Gastroesophageal sphincter (tissue), 4 donors: ENCODE results near the gene SH2B3. TPM values are rescaled to one million over a fixed set of nuclear protein-coding genes. Genes with fewer than 3 reads are reported as not detected.

Experiments
- ATAC-seq: fragments of 150-250 bp; one replicate; pipeline ENCODE4 v1.9.1; 2016; ENCODE audit warnings: mild to moderate bottlenecking, moderate library complexity
- H3K27ac ChIP-seq, 4 donors: fragments of 200-600 bp; sonication (generic) in 3 of 4; 1 replicate in 3 of 4; 2 replicates in 1 of 4; pipeline ENCODE4 v1.5.1; 2016 to 2019
- H3K27me3 ChIP-seq: fragments of 200-600 bp; sonication (generic); one replicate; pipeline ENCODE4 v1.5.1; 2019
- H3K36me3 ChIP-seq, 2 donors: fragments of 200-600 bp; sonication (generic); one replicate each; pipeline ENCODE4 v1.5.1; 2019; ENCODE audit warnings: control low read depth in 1 of 2
- H3K4me1 ChIP-seq, 3 donors: fragments of 200-600 bp; sonication (generic); 1 replicate in 2 of 3; 2 replicates in 1 of 3; pipeline ENCODE4 v1.5.1; 2016 to 2019; ENCODE audit warnings: control low read depth in 2 of 3
- H3K4me3 ChIP-seq, 2 donors: fragments of 200-600 bp; sonication (generic); one replicate each; pipeline ENCODE4 v1.5.1; 2019; ENCODE audit warnings: mild to moderate bottlenecking in 1 of 2, moderate library complexity in 1 of 2
- H3K9me3 ChIP-seq, 3 donors: fragments of 200-600 bp; sonication (generic); one replicate each; pipeline ENCODE4 v1.5.1; 2017 to 2019; ENCODE audit warnings: control low read depth in 2 of 3
- EP300 ChIP-seq: sonication (generic); formaldehyde crosslinking; IDR thresholded peaks from one replicate; pipeline ENCODE4 v1.6.1; 2017; ENCODE audit warnings: antibody characterized with exemption, mild to moderate bottlenecking
- POLR2A ChIP-seq, 2 donors: fragments of 450-650 bp; IDR thresholded peaks; one replicate each; pipeline ENCODE4 v1.6.1; 2017; ENCODE audit warnings: antibody characterized with exemption in 2 of 2, mild to moderate bottlenecking in 2 of 2, moderate library complexity in 1 of 2
- POLR2AphosphoS5 ChIP-seq: sonication (generic); formaldehyde crosslinking; IDR thresholded peaks from one replicate; pipeline ENCODE4 v1.6.1; 2017; ENCODE audit warnings: antibody characterized with exemption
- WGBS, 2 donors: methylation state at CpG; one replicate each; pipeline ENCODE4 v1.1.5; 2018; ENCODE audit warnings: low coverage in 1 of 2; 5-methylcytosine and 5-hydroxymethylcytosine counted together
- total RNA-seq, 4 donors: library from RNA; depleted of rRNA; stranded (reverse); fragments of >200 nt; gene quantifications; one replicate each; pipeline ENCODE4 v1.1.0, GENCODE V29; 2016
- TF ChIP-seq, protein P1 (sequence below), 4 experiments: fragments of 200-600 bp in 2 of 4; fragments of 450-650 bp in 2 of 4; sonication (generic) in 1 of 4; IDR thresholded peaks; one replicate each; pipeline ENCODE4 v1.5.1; 2017 to 2019; ENCODE audit warnings: antibody characterized with exemption in 4 of 4, mild to moderate bottlenecking in 2 of 4, moderate library complexity in 2 of 4

The SH2B3 gene
- total RNA-seq, 4 donors from 2014 or later, result 17.0 to 33.1 (median 23.3) TPM

DNA sequence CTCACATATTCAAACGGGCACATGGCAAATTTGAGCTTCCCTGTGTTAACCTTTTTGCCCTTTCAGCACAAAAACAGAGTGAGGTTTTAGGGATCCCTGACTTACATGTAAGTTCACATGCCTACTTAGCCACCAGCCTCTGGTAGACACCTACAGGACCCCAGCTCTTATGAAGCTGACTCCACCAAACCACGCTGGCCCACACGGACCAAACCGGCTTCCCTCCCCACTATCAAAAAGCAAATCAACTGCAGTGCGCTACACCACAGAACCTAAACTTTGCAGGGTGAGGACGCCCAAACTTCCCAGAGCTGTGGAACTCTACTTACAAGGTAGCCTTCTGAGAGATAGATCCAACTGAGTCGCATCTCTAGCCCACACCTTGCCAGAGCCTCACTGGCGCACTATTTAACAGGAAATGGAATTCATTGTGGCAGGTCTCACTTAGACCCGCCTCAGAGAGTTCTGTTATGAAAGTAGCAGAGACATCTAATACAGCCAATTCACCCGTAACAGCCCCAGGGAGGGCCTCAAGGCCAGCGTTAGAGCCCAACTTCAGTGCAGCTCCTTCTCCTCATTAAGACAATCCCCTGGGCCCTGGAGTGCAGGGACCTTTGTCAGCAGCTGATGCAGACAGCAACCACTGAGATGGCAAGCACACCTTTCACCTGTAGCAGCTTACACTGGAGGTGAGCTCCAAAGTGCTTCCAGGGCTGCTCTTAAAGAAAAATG lies 49.2 kb downstream of the SH2B3 start:
- TF ChIP-seq, protein P1, sequence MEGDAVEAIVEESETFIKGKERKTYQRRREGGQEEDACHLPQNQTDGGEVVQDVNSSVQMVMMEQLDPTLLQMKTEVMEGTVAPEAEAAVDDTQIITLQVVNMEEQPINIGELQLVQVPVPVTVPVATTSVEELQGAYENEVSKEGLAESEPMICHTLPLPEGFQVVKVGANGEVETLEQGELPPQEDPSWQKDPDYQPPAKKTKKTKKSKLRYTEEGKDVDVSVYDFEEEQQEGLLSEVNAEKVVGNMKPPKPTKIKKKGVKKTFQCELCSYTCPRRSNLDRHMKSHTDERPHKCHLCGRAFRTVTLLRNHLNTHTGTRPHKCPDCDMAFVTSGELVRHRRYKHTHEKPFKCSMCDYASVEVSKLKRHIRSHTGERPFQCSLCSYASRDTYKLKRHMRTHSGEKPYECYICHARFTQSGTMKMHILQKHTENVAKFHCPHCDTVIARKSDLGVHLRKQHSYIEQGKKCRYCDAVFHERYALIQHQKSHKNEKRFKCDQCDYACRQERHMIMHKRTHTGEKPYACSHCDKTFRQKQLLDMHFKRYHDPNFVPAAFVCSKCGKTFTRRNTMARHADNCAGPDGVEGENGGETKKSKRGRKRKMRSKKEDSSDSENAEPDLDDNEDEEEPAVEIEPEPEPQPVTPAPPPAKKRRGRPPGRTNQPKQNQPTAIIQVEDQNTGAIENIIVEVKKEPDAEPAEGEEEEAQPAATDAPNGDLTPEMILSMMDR (IDR thresholded peaks at IDR 0.05), result no peak
- no peak for TF ChIP-seq EP300
- TF ChIP-seq POLR2AphosphoS5, result no peak
- no peak for TF ChIP-seq POLR2A (IDR thresholded peaks at IDR 0.05)
- no peak overlapping the region for H3K4me3 ChIP-seq
- ATAC-seq, result no peak
- H3K9me3 ChIP-seq, result no peaks in the 10 kb centered on the region
- H3K36me3 ChIP-seq, result peaks cover 0 to 90% of the 10 kb centered on the region in 2 donors
- H3K27ac ChIP-seq, result no peak overlapping the region
- peaks cover 0 to 36% (median 4%) of the 10 kb centered on the region in 3 donors for H3K4me1 ChIP-seq
- H3K27me3 ChIP-seq, result no peaks in the 10 kb centered on the region
- WGBS, 2 donors, result 78 to 87% methylated on average over 4 of the region's 11 CpGs

DNA sequence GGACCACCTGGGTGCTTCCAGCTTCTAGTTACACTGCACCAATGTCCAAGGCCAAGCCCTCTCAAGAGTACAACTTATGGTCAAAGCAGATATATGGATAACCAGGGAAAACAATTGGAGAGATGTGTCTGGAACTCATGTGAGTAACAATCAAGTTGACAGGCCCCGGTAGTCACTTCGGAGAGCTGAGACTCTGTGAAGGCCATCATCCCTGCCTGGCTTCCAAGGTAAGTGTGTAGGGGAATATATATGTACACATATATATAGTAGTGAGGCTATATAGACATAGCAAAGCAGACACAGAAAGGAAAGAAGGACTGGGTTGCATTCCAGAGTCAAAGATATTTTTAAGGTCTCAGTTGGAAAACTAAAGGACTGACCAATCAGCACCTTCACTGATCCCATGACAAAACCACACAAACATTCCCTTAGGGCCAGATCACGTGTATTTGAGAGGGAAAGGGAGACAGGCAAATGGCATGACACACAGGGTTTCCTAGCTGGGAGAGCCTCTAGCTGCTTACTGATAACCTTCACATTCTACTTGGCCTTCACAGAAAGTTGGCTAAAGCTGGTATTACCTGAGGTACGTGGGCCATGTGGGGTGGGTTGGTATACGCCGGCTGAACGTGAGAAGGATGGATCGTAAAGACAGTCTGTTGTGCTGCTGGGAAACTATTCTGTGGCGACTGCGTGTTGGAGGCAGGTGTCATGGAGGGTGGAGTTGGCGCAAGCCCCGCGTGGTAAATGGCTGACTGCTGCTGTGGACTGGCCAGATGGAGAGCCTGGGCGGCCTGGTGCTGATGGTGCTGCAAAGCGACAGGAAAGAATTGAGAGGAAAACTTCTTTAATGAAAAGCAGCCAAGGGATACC lies 50.0 kb downstream of the SH2B3 start:
- Histone ChIP-seq H3K36me3 (peaks cover 0 to 90% of the 10 kb centered on the region in 2 donors), H3K4me3 (no peak overlapping the region), H3K4me1 (peaks cover 0 to 28% (median 4%) of the 10 kb centered on the region in 3 donors), H3K27me3 (no peaks in the 10 kb centered on the region), H3K27ac (no peak overlapping the region), H3K9me3 (no peaks in the 10 kb centered on the region)
- TF ChIP-seq, protein P1 (IDR thresholded peaks at IDR 0.05), result no peak
- TF ChIP-seq POLR2A (IDR thresholded peaks at IDR 0.05) (no peak), EP300 (no peak), POLR2AphosphoS5 (no peak)
- ATAC-seq, result no peak
- WGBS, 2 donors, result 80 to 86% methylated on average over 13 to 15 of the region's 15 CpGs

DNA sequence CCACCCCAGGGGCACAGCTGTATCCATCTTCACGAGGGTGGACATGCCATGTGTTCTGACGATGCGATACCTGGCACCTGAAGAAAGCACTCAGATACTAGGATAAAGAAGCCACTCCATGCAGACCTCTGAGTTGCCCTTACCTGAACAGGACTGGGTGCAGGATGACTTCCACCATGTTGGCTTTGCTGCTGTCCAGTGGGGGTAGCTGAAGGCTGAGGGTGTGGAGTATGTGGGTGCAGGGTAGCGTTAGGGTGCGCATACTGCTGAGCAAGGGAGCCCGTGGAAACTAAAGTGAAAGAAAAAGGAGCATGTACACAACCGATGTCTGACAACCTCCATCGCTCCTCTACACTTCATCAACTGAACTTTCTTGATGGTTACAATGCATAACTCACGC lies 51.3 kb downstream of the SH2B3 start:
- 85 to 100% methylated on average over 6 of the region's 9 CpGs for WGBS, 2 donors
- Histone ChIP-seq H3K27ac (no peak overlapping the region), H3K9me3 (no peaks in the 10 kb centered on the region), H3K4me1 (peaks cover 0 to 23% (median 7%) of the 10 kb centered on the region in 3 donors), H3K36me3 (peaks cover 0 to 86% of the 10 kb centered on the region in 2 donors), H3K4me3 (no peak overlapping the region), H3K27me3 (no peaks in the 10 kb centered on the region)
- ATAC-seq, result no peak
- TF ChIP-seq, protein P1 (IDR thresholded peaks at IDR 0.05), result no peak
- TF ChIP-seq EP300 (no peak), POLR2A (IDR thresholded peaks at IDR 0.05) (no peak), POLR2AphosphoS5 (no peak)

DNA sequence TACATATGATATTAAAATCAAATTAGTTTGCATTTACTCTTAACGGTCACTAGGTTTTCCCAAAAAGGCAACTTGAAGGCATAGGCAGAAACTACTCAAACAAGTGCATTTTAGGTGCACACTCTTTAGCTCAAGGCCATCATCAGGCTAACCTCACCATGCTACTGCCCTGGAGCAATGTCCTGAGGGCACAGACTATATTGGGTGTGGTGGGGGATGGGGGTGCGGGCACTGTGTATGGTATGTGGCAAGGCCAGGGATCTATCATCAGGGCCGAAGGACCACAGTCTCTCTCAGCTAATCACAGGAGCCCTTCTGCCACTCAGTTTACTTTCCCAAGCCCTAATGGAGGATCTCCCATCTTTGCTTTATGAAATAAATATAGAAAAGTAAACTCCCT lies 51.9 kb downstream of the SH2B3 start:
- no peak for TF ChIP-seq POLR2AphosphoS5
- TF ChIP-seq EP300, result no peak
- no peak for TF ChIP-seq POLR2A (IDR thresholded peaks at IDR 0.05)
- TF ChIP-seq, protein P1 (IDR thresholded peaks at IDR 0.05), result no peak
- Histone ChIP-seq H3K27me3 (no peaks in the 10 kb centered on the region), H3K4me3 (no peak overlapping the region), H3K4me1 (peaks cover 0 to 28% (median 12%) of the 10 kb centered on the region in 3 donors), H3K27ac (no peak overlapping the region), H3K9me3 (no peaks in the 10 kb centered on the region), H3K36me3 (peaks cover 0 to 81% of the 10 kb centered on the region in 2 donors)
- ATAC-seq, result no peak
- WGBS, 2 donors, result 70 to 94% methylated on average over 3 of the region's 3 CpGs
